ENCODE data around the gene NFATC1.

- TF ChIP-seq CTCF (IDR thresholded peaks at IDR 0.05 in 4 of 5, conservative IDR thresholded peaks at IDR 0.05 in 1 of 5): no peak
- no peak for TF ChIP-seq POLR2A (IDR thresholded peaks at IDR 0.05)
Observed at GRCh38 chr18:79521416-79522205, 125.9 kb downstream of the NFATC1 start.
